OCI-LY7 (cell line): Measurements from ENCODE around the gene KCTD19.

ENCODE experiments used
- CTCF ChIP-seq: fragments of 200-600 bp; sonication (generic); conservative IDR thresholded peaks from 2 replicates; pipeline ENCODE4 v1.5.1; 2014; ENCODE audit warnings: mild to moderate bottlenecking, antibody characterized with exemption, low read length, moderate library complexity, mixed read lengths
- EZH2phosphoT487 ChIP-seq: fragments of 200-600 bp; sonication (generic); IDR thresholded peaks from 2 replicates; pipeline ENCODE4 v1.6.1; 2018; ENCODE audit warnings: low read depth, borderline replicate concordance, mild to moderate bottlenecking, mixed run types, antibody characterized with exemption, low read length, moderate library complexity, mixed read lengths

- TF ChIP-seq CTCF (no peak), EZH2phosphoT487 (no peak)
These were observed 58.4 kb downstream of the KCTD19 start for GRCh38 chr16:67268136-67268579.
